ENCODE measurements around the gene TLCD2.
"Not testable (repeated sequence)": the region's sequence is repeated elsewhere in the genome, so short reads cannot be mapped to it uniquely, and the experiment has no call there.

The TLCD2 gene

GRCh38 chr17:1684378-1685189, 25.6 kb downstream of the TLCD2 start, which contains the start of gene PRPF8:
TSS of gene PRPF8 (minus strand) at chr17:1684867. CDS start at chr17:1684571, 296 bp downstream.
- peak; percentile 99 for ATAC-seq

GRCh38 chr17:1683459-1683858, 26.7 kb downstream of the TLCD2 start:
- no peak for ATAC-seq

GRCh38 chr17:1676401-1676800, 33.8 kb downstream of the TLCD2 start:
- ATAC-seq, result no peak

GRCh38 chr17:1673041-1673785, 37.0 kb downstream of the TLCD2 start:
- peak in 1 of 2 donors; percentile 19 for ATAC-seq

- ATAC-seq, result not testable (repeated sequence)
Observed at GRCh38 chr17:1663934-1664333, 46.2 kb downstream of the TLCD2 start.

GRCh38 chr17:1661045-1661444, 49.1 kb downstream of the TLCD2 start:
- ATAC-seq, result no peak

- no peak for ATAC-seq
Observed at GRCh38 chr17:1658100-1658499, 52.1 kb downstream of the TLCD2 start.

- ATAC-seq, result no peak
Observed at GRCh38 chr17:1653735-1654134, 56.4 kb downstream of the TLCD2 start.

- ATAC-seq, result not testable (repeated sequence)
Observed at GRCh38 chr17:1652794-1653193, 57.4 kb downstream of the TLCD2 start.

Data from activated CD4-positive, CD25-positive, alpha-beta regulatory T cell treated with anti-CD3 and anti-CD28 coated beads, Interleukin-2, amount 50 U/mL, for 24 hours (primary cell).